Measurements from ENCODE around the gene CCDC69. TPM values are rescaled to one million over a fixed set of nuclear protein-coding genes. Genes with fewer than 3 reads are reported as not detected.
A peak's percentile ranks its signal among the peaks of the same experiment; 100 is the strongest.

Gene CCDC69
- total and polyA plus RNA-seq, 10 of the 15 experiments (the other 5 are each of a cell fraction or from before 2014, with no cell fraction given): 13.5 to 106 (median 70.1) TPM

DNA sequence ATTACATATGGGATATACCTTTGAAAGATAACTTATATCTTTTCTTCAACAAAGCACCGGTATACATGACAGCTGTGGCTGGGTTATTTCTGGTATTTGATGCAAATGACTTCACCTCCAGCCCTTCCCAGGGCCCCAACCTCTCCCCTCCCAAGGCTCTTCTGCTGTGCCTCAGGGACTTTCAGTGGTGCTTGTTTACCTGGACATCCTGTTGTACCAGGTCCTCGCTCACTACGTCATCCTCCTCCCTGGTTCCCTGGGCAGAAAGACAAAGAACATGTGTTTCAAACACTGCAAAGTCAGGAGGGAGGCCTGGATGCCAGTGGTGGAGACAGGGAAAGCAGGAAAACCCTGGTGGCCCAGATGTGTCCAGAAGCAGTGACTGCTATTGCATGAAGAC, 89.7 kb downstream of the CCDC69 start (continued):
- peak; percentile 14 for TF ChIP-seq SP1 (IDR thresholded peaks at IDR 0.05; ENCODE audit: low read depth, low read length)
- TF ChIP-seq, protein P1, sequence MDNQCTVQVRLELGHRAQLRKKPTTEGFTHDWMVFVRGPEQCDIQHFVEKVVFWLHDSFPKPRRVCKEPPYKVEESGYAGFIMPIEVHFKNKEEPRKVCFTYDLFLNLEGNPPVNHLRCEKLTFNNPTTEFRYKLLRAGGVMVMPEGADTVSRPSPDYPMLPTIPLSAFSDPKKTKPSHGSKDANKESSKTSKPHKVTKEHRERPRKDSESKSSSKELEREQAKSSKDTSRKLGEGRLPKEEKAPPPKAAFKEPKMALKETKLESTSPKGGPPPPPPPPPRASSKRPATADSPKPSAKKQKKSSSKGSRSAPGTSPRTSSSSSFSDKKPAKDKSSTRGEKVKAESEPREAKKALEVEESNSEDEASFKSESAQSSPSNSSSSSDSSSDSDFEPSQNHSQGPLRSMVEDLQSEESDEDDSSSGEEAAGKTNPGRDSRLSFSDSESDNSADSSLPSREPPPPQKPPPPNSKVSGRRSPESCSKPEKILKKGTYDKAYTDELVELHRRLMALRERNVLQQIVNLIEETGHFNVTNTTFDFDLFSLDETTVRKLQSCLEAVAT (IDR thresholded peaks at IDR 0.05): no peak
- TF ChIP-seq, protein P2, sequence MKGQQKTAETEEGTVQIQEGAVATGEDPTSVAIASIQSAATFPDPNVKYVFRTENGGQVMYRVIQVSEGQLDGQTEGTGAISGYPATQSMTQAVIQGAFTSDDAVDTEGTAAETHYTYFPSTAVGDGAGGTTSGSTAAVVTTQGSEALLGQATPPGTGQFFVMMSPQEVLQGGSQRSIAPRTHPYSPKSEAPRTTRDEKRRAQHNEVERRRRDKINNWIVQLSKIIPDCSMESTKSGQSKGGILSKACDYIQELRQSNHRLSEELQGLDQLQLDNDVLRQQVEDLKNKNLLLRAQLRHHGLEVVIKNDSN (IDR thresholded peaks at IDR 0.05; ENCODE audit: borderline replicate concordance, extremely low read length, insufficient read depth, low read depth, low read length): no peak
- TF ChIP-seq CREB1 (IDR thresholded peaks at IDR 0.05; ENCODE audit: low read depth): peak; percentile 47; the same call in 1 of the 2 replicates
- TF ChIP-seq BMI1 (IDR thresholded peaks at IDR 0.05; ENCODE audit: borderline replicate concordance): no peak
- TF ChIP-seq RUNX3 (IDR thresholded peaks at IDR 0.05; ENCODE audit: low read length): peak; percentile 53
- no peak for TF ChIP-seq KDM1A (IDR thresholded peaks at IDR 0.05; ENCODE audit: borderline replicate concordance)
- TF ChIP-seq, protein P3, sequence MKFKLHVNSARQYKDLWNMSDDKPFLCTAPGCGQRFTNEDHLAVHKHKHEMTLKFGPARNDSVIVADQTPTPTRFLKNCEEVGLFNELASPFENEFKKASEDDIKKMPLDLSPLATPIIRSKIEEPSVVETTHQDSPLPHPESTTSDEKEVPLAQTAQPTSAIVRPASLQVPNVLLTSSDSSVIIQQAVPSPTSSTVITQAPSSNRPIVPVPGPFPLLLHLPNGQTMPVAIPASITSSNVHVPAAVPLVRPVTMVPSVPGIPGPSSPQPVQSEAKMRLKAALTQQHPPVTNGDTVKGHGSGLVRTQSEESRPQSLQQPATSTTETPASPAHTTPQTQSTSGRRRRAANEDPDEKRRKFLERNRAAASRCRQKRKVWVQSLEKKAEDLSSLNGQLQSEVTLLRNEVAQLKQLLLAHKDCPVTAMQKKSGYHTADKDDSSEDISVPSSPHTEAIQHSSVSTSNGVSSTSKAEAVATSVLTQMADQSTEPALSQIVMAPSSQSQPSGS (IDR thresholded peaks at IDR 0.05; ENCODE audit: low read length): peak; percentile 74
- no peak for TF ChIP-seq BCL11A (IDR thresholded peaks at IDR 0.05; ENCODE audit: low read depth, low read length)
- TF ChIP-seq NFXL1 (IDR thresholded peaks at IDR 0.05; ENCODE audit: borderline replicate concordance): no peak
- TF ChIP-seq NRF1 (conservative IDR thresholded peaks at IDR 0.05; ENCODE audit: low read depth, low read length): no peak
- TF ChIP-seq PAX5 (IDR thresholded peaks at IDR 0.05; ENCODE audit: borderline replicate concordance, low read depth, low read length): no peak
- TF ChIP-seq, protein P4, sequence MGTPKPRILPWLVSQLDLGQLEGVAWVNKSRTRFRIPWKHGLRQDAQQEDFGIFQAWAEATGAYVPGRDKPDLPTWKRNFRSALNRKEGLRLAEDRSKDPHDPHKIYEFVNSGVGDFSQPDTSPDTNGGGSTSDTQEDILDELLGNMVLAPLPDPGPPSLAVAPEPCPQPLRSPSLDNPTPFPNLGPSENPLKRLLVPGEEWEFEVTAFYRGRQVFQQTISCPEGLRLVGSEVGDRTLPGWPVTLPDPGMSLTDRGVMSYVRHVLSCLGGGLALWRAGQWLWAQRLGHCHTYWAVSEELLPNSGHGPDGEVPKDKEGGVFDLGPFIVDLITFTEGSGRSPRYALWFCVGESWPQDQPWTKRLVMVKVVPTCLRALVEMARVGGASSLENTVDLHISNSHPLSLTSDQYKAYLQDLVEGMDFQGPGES (IDR thresholded peaks at IDR 0.05): no peak
- TF ChIP-seq MTA3 (IDR thresholded peaks at IDR 0.05; ENCODE audit: borderline replicate concordance, low read length): peak; percentile 28; the same call in 1 of the 2 replicates
- TF ChIP-seq ETV6 (conservative IDR thresholded peaks at IDR 0.05 in 1 of 2, IDR thresholded peaks at IDR 0.05 in 1 of 2; ENCODE audit: borderline replicate concordance in 1 of 2, low read depth in 1 of 2): no peak
- TF ChIP-seq NFIC (IDR thresholded peaks at IDR 0.05; ENCODE audit: low read depth, low read length): 0 out of 2 replicates have a peak, but pooled peaks have one; percentile 63
- no peak for TF ChIP-seq FOXK2 (IDR thresholded peaks at IDR 0.05)
- TF ChIP-seq, protein P5, sequence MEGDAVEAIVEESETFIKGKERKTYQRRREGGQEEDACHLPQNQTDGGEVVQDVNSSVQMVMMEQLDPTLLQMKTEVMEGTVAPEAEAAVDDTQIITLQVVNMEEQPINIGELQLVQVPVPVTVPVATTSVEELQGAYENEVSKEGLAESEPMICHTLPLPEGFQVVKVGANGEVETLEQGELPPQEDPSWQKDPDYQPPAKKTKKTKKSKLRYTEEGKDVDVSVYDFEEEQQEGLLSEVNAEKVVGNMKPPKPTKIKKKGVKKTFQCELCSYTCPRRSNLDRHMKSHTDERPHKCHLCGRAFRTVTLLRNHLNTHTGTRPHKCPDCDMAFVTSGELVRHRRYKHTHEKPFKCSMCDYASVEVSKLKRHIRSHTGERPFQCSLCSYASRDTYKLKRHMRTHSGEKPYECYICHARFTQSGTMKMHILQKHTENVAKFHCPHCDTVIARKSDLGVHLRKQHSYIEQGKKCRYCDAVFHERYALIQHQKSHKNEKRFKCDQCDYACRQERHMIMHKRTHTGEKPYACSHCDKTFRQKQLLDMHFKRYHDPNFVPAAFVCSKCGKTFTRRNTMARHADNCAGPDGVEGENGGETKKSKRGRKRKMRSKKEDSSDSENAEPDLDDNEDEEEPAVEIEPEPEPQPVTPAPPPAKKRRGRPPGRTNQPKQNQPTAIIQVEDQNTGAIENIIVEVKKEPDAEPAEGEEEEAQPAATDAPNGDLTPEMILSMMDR (IDR thresholded peaks at IDR 0.05 in 2 of 3, conservative IDR thresholded peaks at IDR 0.05 in 1 of 3; ENCODE audit: control insufficient read depth in 2 of 3, extremely low read depth in 1 of 3, insufficient read depth in 1 of 3, low read depth in 3 of 3, low read length in 3 of 3): no peak
- peak; percentile 66 for TF ChIP-seq MEF2B (IDR thresholded peaks at IDR 0.05; ENCODE audit: partially characterized antibody, poor library complexity, severe bottlenecking)
- TF ChIP-seq EED (IDR thresholded peaks at IDR 0.05; ENCODE audit: low read depth): peak; percentile 91
- TF ChIP-seq IKZF2 (IDR thresholded peaks at IDR 0.05): peak; percentile 60 to 64; a peak in 2 of 4 replicates
- TF ChIP-seq TCF12 (IDR thresholded peaks at IDR 0.05; ENCODE audit: low read depth, low read length): 0 out of 2 replicates have a peak, but pooled peaks have one; percentile 28
- no peak for TF ChIP-seq EZH2 (IDR thresholded peaks at IDR 0.05; ENCODE audit: borderline replicate concordance, control insufficient read depth, low read depth, low read length)
- TF ChIP-seq IKZF1 (conservative IDR thresholded peaks at IDR 0.05): peak; percentile 46

Measured in GM12878 (cell line).